Muscle of leg (tissue), 11 donors: ENCODE measurements around the gene ATAD3B. TPM values are rescaled to one million over a fixed set of nuclear protein-coding genes. Genes with fewer than 3 reads are reported as not detected.
"Not testable (repeated sequence)": the region's sequence is repeated elsewhere in the genome, so short reads cannot be mapped to it uniquely, and the experiment has no call there.

Experiments
- DNase-seq: peaks from one replicate; pipeline ENCODE4 v3.0.0; 2013
- H3K27ac ChIP-seq: one replicate; pipeline ENCODE4 v1.5.1; 2013; ENCODE audit warnings: mild to moderate bottlenecking, low read length, control low read depth
- H3K27me3 ChIP-seq: one replicate; pipeline ENCODE4 v1.6.1; 2013; ENCODE audit warnings: low read length; ENCODE audit not compliant: control insufficient read depth, insufficient read depth
- H3K36me3 ChIP-seq: one replicate; pipeline ENCODE4 v1.6.1; 2013; ENCODE audit warnings: low read length; ENCODE audit not compliant: control insufficient read depth, insufficient read depth
- H3K4me1 ChIP-seq: one replicate; pipeline ENCODE4 v1.6.1; 2013; ENCODE audit warnings: low read length; ENCODE audit not compliant: control insufficient read depth, insufficient read depth
- H3K4me3 ChIP-seq: one replicate; pipeline ENCODE4 v1.5.1; 2013; ENCODE audit warnings: low read length, control low read depth
- H3K9me3 ChIP-seq: replicated peaks from 2 replicates; pipeline ENCODE4 v1.6.1; 2013; ENCODE audit warnings: low read depth, low read length; ENCODE audit not compliant: control insufficient read depth
- WGBS: methylation state at CpG from one replicate; pipeline ENCODE4 v1.1.5; 2013; ENCODE audit warnings: missing lambda C conversion rate; ENCODE audit not compliant: insufficient coverage; 5-methylcytosine and 5-hydroxymethylcytosine counted together
- polyA plus RNA-seq, 8 donors: library from polyadenylated mRNA; unstranded; fragments of 120-200 nt; gene quantifications; one replicate each; pipeline versions ENCODE4 v1.2.1 to v1.2.3, GENCODE V29; 2013; ENCODE audit warnings: inconsistent platforms in 1 of 8, low replicate concordance in 1 of 8; ENCODE audit not compliant: insufficient read length in 8 of 8, insufficient read depth in 1 of 8
- total RNA-seq: library from RNA; stranded (reverse); fragments of 120-200 nt; gene quantifications from one replicate; pipeline ENCODE4 v1.2.4, GENCODE V29; 2013

The ATAD3B gene
- total and polyA plus RNA-seq, 9 donors: 9.6 to 16.5 (median 13.9) TPM

- WGBS: under 1% methylated on average over 99 of the region's 99 CpGs
- H3K27ac ChIP-seq: peak within 1 kb of the TSS; percentile 87
- H3K4me1 ChIP-seq: peaks cover 9% of the 10 kb centered on the region
- H3K4me3 ChIP-seq: peak within 1 kb of the TSS; percentile 70
- peak; percentile 99 for DNase-seq
- peaks cover 6% of the 10 kb centered on the region for H3K36me3 ChIP-seq
- no peaks in the 10 kb centered on the region for H3K27me3 ChIP-seq
- no peaks in the 10 kb centered on the region for H3K9me3 ChIP-seq
Measured at GRCh38 chr1:1511533-1512285, 40.1 kb downstream of the ATAD3B start, which contains the start of gene ATAD3A. Gene ATAD3A, plus strand, starts transcription at chr1:1512162. Its CDS starts 107 bp downstream, at chr1:1512269.

GRCh38 chr1:1512425-1512824, 40.9 kb downstream of the ATAD3B start:
- peak overlapping the region; percentile 70 for H3K4me3 ChIP-seq
- not testable (repeated sequence) for H3K27me3 ChIP-seq, DNase-seq, H3K9me3 ChIP-seq, H3K27ac ChIP-seq, H3K4me1 ChIP-seq
- peaks cover 10% of the 10 kb centered on the region for H3K36me3 ChIP-seq
- 0% methylated on average over 2 of the region's 52 CpGs for WGBS

GRCh38 chr1:1513675-1514074, 42.1 kb downstream of the ATAD3B start:
- H3K27ac ChIP-seq, H3K27me3 ChIP-seq, H3K4me3 ChIP-seq, H3K4me1 ChIP-seq, DNase-seq, H3K9me3 ChIP-seq: not testable (repeated sequence)
- WGBS: 86% methylated on average over 12 of the region's 18 CpGs
- peaks cover 17% of the 10 kb centered on the region for H3K36me3 ChIP-seq

GRCh38 chr1:1514376-1514775, 42.8 kb downstream of the ATAD3B start:
- not testable (repeated sequence) for H3K27ac ChIP-seq, H3K4me1 ChIP-seq, H3K9me3 ChIP-seq, H3K27me3 ChIP-seq, DNase-seq, H3K4me3 ChIP-seq
- H3K36me3 ChIP-seq: peaks cover 17% of the 10 kb centered on the region
- 70% methylated on average over 9 of the region's 16 CpGs for WGBS

- H3K27ac ChIP-seq, DNase-seq, H3K27me3 ChIP-seq, H3K4me3 ChIP-seq, H3K4me1 ChIP-seq, H3K9me3 ChIP-seq: not testable (repeated sequence)
- H3K36me3 ChIP-seq: peaks cover 37% of the 10 kb centered on the region
- over 99% methylated on average over 9 of the region's 14 CpGs for WGBS
Measured at GRCh38 chr1:1516923-1517322, 45.4 kb downstream of the ATAD3B start.

- DNase-seq: no peak
- Histone ChIP-seq H3K4me1 (no peaks in the 10 kb centered on the region), H3K36me3 (peaks cover 37% of the 10 kb centered on the region), H3K27ac (no peak overlapping the region), H3K4me3 (no peak overlapping the region), H3K9me3 (no peaks in the 10 kb centered on the region), H3K27me3 (no peaks in the 10 kb centered on the region)
- 92% methylated on average over 8 of the region's 28 CpGs for WGBS
Measured at GRCh38 chr1:1517973-1518620, 46.5 kb downstream of the ATAD3B start.

GRCh38 chr1:1518621-1519007, 47.0 kb downstream of the ATAD3B start:
- H3K27me3 ChIP-seq, H3K4me1 ChIP-seq, H3K4me3 ChIP-seq, H3K27ac ChIP-seq, DNase-seq, H3K9me3 ChIP-seq: not testable (repeated sequence)
- WGBS: 93% methylated on average over 9 of the region's 19 CpGs
- H3K36me3 ChIP-seq: peaks cover 39% of the 10 kb centered on the region

GRCh38 chr1:1519805-1520505, 48.4 kb downstream of the ATAD3B start:
- 95% methylated on average over 24 of the region's 51 CpGs for WGBS
- H3K36me3 ChIP-seq: peaks cover 41% of the 10 kb centered on the region
- H3K27ac ChIP-seq, H3K4me1 ChIP-seq, DNase-seq, H3K4me3 ChIP-seq, H3K27me3 ChIP-seq, H3K9me3 ChIP-seq: not testable (repeated sequence)

GRCh38 chr1:1521331-1521730, 49.8 kb downstream of the ATAD3B start:
- H3K27ac ChIP-seq: no peak overlapping the region
- WGBS: 93% methylated on average over 17 of the region's 19 CpGs

GRCh38 chr1:1522536-1522935, 51.0 kb downstream of the ATAD3B start:
- 87% methylated on average over 12 of the region's 30 CpGs for WGBS
- not testable (repeated sequence) for H3K9me3 ChIP-seq
- peaks cover 45% of the 10 kb centered on the region for H3K36me3 ChIP-seq

More at GRCh38 chr1:1521331-1521730, 49.8 kb downstream of the ATAD3B start:
- no peak for DNase-seq
- no peaks in the 10 kb centered on the region for H3K9me3 ChIP-seq
- no peaks in the 10 kb centered on the region for H3K27me3 ChIP-seq
- peaks cover 44% of the 10 kb centered on the region for H3K36me3 ChIP-seq
- H3K4me3 ChIP-seq: no peak overlapping the region
- H3K4me1 ChIP-seq: no peaks in the 10 kb centered on the region

More at GRCh38 chr1:1522536-1522935, 51.0 kb downstream of the ATAD3B start:
- DNase-seq, H3K4me3 ChIP-seq, H3K27me3 ChIP-seq, H3K27ac ChIP-seq, H3K4me1 ChIP-seq: not testable (repeated sequence)
